GM19397 (cell line): ENCODE data around the gene PCDHA10.

Experiments
- ATAC-seq: cut with Tn5 transposase; IDR thresholded peaks from one replicate; pipeline ENCODE4 v1.9.1; 2021; ENCODE audit warnings: mild to moderate bottlenecking, moderate library complexity; ENCODE audit not compliant: unreplicated experiment

PCDHA10 gene

DNA sequence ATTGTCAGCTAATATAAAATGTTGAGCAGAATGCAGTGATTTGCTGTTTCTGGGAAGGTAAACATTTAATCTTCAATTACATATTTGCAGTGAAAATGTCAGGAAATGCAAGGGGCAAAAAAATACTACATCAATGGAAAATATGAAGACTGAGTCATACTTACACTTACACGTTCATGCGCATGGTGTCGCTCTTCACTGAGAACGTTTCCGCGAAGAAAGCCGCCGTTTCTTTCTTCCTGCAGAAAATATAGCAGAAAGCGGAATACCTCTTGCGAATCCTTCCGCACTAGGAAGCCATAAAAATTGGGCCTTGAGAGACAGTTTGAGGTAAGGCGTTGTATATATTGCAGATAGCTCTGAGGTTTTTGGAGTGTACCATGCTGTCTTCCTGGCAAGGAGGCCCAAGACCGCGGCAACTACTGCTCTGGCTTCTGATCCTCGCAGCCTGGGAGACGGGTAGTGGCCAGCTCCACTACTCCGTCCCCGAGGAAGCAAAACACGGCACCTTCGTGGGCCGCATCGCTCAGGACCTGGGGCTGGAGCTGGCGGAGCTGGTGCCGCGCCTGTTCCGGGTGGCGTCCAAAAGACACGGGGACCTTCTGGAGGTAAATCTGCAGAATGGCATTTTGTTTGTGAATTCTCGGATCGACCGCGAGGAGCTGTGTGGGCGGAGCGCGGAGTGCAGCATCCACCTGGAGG lies 26.3 kb downstream of the PCDHA10 start, which contains the start of gene PCDHA13:
Gene PCDHA13, plus strand, starts transcription at position 236 of the 702 bp plus-strand sequence. Its CDS starts 145 bp downstream, at position 381.
- ATAC-seq, result no peak

DNA sequence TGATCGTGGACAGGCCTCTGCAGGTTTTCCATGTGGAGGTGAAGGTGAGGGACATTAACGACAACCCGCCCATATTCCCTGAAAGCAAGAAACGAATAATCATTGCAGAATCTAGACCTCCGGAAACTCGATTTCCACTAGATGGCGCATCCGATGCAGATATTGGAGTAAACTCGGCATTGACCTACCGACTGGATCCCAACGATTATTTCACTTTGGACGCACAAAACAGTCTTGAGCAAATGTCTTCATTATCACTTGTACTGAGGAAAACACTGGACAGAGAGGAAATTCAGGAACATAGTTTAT lies 26.8 kb downstream of the PCDHA10 start:
- no peak for ATAC-seq

DNA sequence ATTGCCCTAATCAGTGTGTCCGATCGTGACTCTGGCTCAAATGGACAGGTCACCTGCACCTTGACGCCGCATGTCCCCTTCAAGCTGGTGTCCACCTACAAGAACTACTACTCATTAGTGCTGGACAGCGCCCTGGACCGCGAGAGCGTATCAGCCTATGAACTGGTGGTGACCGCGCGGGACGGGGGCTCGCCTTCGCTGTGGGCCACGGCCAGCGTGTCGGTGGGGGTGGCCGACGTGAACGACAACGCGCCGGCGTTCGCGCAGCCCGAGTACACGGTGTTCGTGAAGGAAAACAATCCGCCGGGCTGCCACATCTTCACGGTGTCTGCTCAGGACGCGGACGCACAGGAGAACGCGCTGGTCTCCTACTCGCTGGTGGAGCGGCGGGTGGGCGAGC lies 27.7 kb downstream of the PCDHA10 start:
- ATAC-seq, result no peak

DNA sequence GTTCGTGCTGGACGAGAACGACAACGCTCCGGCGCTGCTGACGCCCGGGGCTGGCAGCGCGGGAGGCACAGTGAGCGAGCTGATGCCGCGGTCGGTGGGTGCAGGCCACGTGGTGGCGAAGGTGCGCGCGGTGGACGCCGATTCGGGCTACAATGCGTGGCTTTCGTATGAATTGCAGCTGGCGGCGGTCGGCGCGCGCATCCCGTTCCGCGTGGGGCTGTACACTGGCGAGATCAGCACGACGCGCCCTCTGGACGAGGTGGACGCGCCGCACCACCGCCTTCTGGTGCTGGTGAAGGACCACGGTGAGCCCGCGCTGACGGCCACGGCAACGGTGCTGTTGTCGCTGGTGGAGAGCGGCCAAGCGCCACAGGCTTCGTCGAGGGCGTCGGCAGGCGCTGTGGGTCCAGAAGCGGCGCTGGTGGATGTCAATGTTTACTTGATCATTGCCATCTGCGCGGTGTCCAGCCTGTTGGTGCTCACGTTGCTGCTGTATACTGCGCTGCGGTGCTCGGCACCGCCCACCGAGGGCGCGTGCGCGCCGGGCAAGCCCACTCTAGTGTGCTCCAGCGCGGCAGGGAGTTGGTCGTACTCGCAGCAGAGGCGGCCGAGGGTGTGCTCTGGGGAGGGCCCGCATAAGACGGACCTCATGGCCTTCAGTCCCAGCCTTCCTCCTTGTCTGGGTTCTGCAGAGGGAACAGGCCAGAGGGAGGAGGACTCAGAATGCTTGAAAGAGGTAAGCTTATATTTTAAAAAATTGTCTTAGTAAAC lies 28.4 kb downstream of the PCDHA10 start:
- ATAC-seq, result no peak

DNA sequence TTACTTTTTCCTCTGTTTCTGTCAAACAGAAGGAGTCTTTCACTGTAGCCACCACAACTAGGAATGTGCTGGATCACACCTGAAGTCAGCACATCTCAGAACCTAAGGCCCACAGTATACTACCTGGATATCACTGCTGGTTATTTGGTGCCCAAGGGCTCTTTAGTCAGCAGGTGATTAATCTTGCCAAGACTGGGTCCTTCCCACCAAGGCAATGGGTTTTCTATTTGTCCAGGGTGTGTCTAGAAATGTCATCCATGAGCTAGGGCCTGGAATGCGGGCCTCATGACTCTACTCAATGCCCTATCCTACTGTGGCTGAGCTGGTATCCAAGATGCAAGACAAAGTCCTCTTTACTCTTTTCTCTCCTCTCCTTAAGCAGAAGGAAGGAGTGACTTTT lies 60.6 kb downstream of the PCDHA10 start:
- no peak for ATAC-seq
